Progenitor cell of endocrine pancreas (in vitro differentiated cells): Measurements from ENCODE around the gene COL1A1. TPM values are rescaled to one million over a fixed set of nuclear protein-coding genes. Genes with fewer than 3 reads are reported as not detected.

Source experiments
- DNase-seq: peaks from one replicate; pipeline ENCODE4 v3.0.0; 2021; ENCODE audit warnings: low spot score; ENCODE audit not compliant: unreplicated experiment
- H3K27ac Mint-ChIP-seq: 2 replicates; pipeline ENCODE4 v1.8.0; 2021; ENCODE audit warnings: mild to moderate bottlenecking, moderate library complexity, mixed read lengths
- H3K27me3 Mint-ChIP-seq: 2 replicates; pipeline ENCODE4 v1.8.0; 2021; ENCODE audit warnings: mixed read lengths
- H3K36me3 Mint-ChIP-seq: 2 replicates; pipeline ENCODE4 v1.8.0; 2022; ENCODE audit warnings: mixed read lengths; ENCODE audit not compliant: insufficient read depth
- H3K4me1 Mint-ChIP-seq: 2 replicates; pipeline ENCODE4 v1.8.0; 2021; ENCODE audit warnings: low read depth, mixed read lengths
- H3K4me3 Mint-ChIP-seq: 2 replicates; pipeline ENCODE4 v1.8.0; 2021; ENCODE audit warnings: low read depth, mild to moderate bottlenecking, moderate library complexity, mixed read lengths
- H3K9me3 Mint-ChIP-seq: 2 replicates; pipeline ENCODE4 v1.8.0; 2021; ENCODE audit warnings: low read depth, mixed read lengths
- CTCF ChIP-seq: fragments of 200-600 bp; sonication (generic); IDR thresholded peaks from one replicate; pipeline ENCODE4 v1.5.0; 2021; ENCODE audit warnings: antibody characterized with exemption, mild to moderate bottlenecking; ENCODE audit not compliant: unreplicated experiment
- total RNA-seq: library from RNA; stranded (reverse); gene quantifications from 2 replicates; pipeline ENCODE4 v1.2.1, GENCODE V29; 2021

COL1A1 gene
- total RNA-seq, 1 donor from 2014 or later: 26.7 TPM

- H3K9me3 Mint-ChIP-seq: no peaks in the 10 kb centered on the region
- no peaks in the 10 kb centered on the region for H3K27me3 Mint-ChIP-seq
- H3K27ac Mint-ChIP-seq: no peak overlapping the region
- H3K4me3 Mint-ChIP-seq: no peak overlapping the region
- DNase-seq: no peak
- no peaks in the 10 kb centered on the region for H3K4me1 Mint-ChIP-seq
- TF ChIP-seq CTCF: no peak
- no peaks in the 10 kb centered on the region for H3K36me3 Mint-ChIP-seq
Observed at GRCh38 chr17:50192144-50192617, 9.2 kb downstream of the COL1A1 start.

GRCh38 chr17:50191359-50192143, 9.9 kb downstream of the COL1A1 start:
- Mint-ChIP-seq H3K4me1 (no peaks in the 10 kb centered on the region), H3K36me3 (no peaks in the 10 kb centered on the region), H3K27me3 (no peaks in the 10 kb centered on the region), H3K4me3 (no peak overlapping the region), H3K9me3 (no peaks in the 10 kb centered on the region), H3K27ac (no peak overlapping the region)
- TF ChIP-seq CTCF: no peak
- no peak for DNase-seq

GRCh38 chr17:50190603-50191358, 10.7 kb downstream of the COL1A1 start:
- TF ChIP-seq CTCF: no peak
- Mint-ChIP-seq H3K27ac (no peak overlapping the region), H3K4me1 (no peaks in the 10 kb centered on the region), H3K27me3 (no peaks in the 10 kb centered on the region), H3K36me3 (peaks cover under 1% of the 10 kb centered on the region), H3K4me3 (no peak overlapping the region), H3K9me3 (no peaks in the 10 kb centered on the region)
- no peak for DNase-seq

GRCh38 chr17:50190293-50190602, 11.2 kb downstream of the COL1A1 start:
- DNase-seq: no peak
- Mint-ChIP-seq H3K27ac (no peak overlapping the region), H3K36me3 (peaks cover 1% of the 10 kb centered on the region), H3K4me3 (no peak overlapping the region), H3K4me1 (no peaks in the 10 kb centered on the region), H3K9me3 (no peaks in the 10 kb centered on the region), H3K27me3 (no peaks in the 10 kb centered on the region)
- no peak for TF ChIP-seq CTCF

- TF ChIP-seq CTCF: no peak
- no peaks in the 10 kb centered on the region for H3K27me3 Mint-ChIP-seq
- H3K4me1 Mint-ChIP-seq: no peaks in the 10 kb centered on the region
- H3K9me3 Mint-ChIP-seq: no peaks in the 10 kb centered on the region
- H3K4me3 Mint-ChIP-seq: no peak overlapping the region
- no peak overlapping the region for H3K27ac Mint-ChIP-seq
- H3K36me3 Mint-ChIP-seq: peaks cover 3% of the 10 kb centered on the region
- no peak for DNase-seq
Observed at GRCh38 chr17:50189550-50190292, 11.7 kb downstream of the COL1A1 start.
